ENCODE results near the gene CRISP1. TPM values are rescaled to one million over a fixed set of nuclear protein-coding genes. Genes with fewer than 3 reads are reported as not detected.

CRISP1 gene
- total and polyA plus RNA-seq, 2 of the 8 experiments (the other 6 are each of a cell fraction or from before 2014, with no cell fraction given) = not detected

GRCh38 chr6:49815166-49815565 is 51.2 kb downstream of the CRISP1 start:
- Histone ChIP-seq H2BK20ac (ENCODE audit: low read length) (no peak overlapping the region), H2BK120ac (replicated peaks; ENCODE audit: low read depth, low read length) (no peak overlapping the region), H2BK15ac (ENCODE audit: low read length) (no peak overlapping the region), H3K4me1 (replicated peaks in 1 of 4; ENCODE audit: control insufficient read depth in 3 of 4, insufficient read depth in 4 of 4, low read length in 3 of 4) (no peaks in the 10 kb centered on the region), H3K9ac (replicated peaks in 1 of 4; ENCODE audit: extremely low read depth in 1 of 4, low read depth in 3 of 4, low read length in 3 of 4) (no peak overlapping the region), H3K4ac (replicated peaks; ENCODE audit: insufficient read length, low read depth, low read length) (no peak overlapping the region), H4K5ac (ENCODE audit: insufficient read length, low read depth, low read length) (no peak overlapping the region), H4K20me1 (replicated peaks in 1 of 2; ENCODE audit: control insufficient read depth in 1 of 2, insufficient read depth in 2 of 2, low read length in 2 of 2) (no peaks in the 10 kb centered on the region), H3K4me3 (ENCODE audit: extremely low read depth in 1 of 4, insufficient read depth in 2 of 4, low read depth in 3 of 4, low read length in 4 of 4) (no peak overlapping the region), H2AK5ac (ENCODE audit: low read depth, low read length) (no peak overlapping the region), H3K79me2 (ENCODE audit: control insufficient read depth in 1 of 2, insufficient read depth in 2 of 2, low read length in 2 of 2) (no peaks in the 10 kb centered on the region), H3K14ac (ENCODE audit: insufficient read length) (no peak overlapping the region), H3K56ac (replicated peaks; ENCODE audit: insufficient read length, low read depth, low read length) (no peak overlapping the region), H3K27ac (ENCODE audit: low read depth, low read length) (no peak overlapping the region), H3K27me3 (replicated peaks in 1 of 4; ENCODE audit: control insufficient read depth in 3 of 4, extremely low read depth in 1 of 4, insufficient read depth in 3 of 4, low read length in 3 of 4) (no peaks in the 10 kb centered on the region), H2BK12ac (ENCODE audit: low read depth, low read length) (no peak overlapping the region), H4K8ac (ENCODE audit: extremely low read depth, insufficient read depth, low read length) (no peak overlapping the region), H3K36me3 (ENCODE audit: control insufficient read depth in 2 of 4, insufficient read depth in 4 of 4, low read length in 3 of 4) (no peaks in the 10 kb centered on the region), H2AFZ (ENCODE audit: low read length) (no peak overlapping the region), H3K9me3 (ENCODE audit: insufficient read depth in 2 of 2, low read depth in 1 of 2, low read length in 1 of 2) (no peaks in the 10 kb centered on the region), H3K23ac (ENCODE audit: insufficient read length) (no peak overlapping the region), H3K18ac (ENCODE audit: extremely low read depth, low read length) (no peak overlapping the region), H4K91ac (replicated peaks; ENCODE audit: insufficient read length, low read length) (no peak overlapping the region), H3K4me2 (ENCODE audit: insufficient read depth in 1 of 2, low read depth in 2 of 2, low read length in 2 of 2) (no peak overlapping the region), H3K23me2 (ENCODE audit: low read depth, low read length) (no peaks in the 10 kb centered on the region), H2BK5ac (ENCODE audit: low read depth, low read length) (no peak overlapping the region), H3K79me1 (ENCODE audit: low read depth, low read length) (no peaks in the 10 kb centered on the region)
- ChIA-PET POLR2A (ENCODE audit: partially characterized antibody) (no interaction called here), CTCF (ENCODE audit: partially characterized antibody) (interaction anchor here (0.6 to 1.4 kb wide), 2 partner anchors 36 to 150 kb away, joined by 3 to 4 read pairs; no protein-coding TSS in a partner anchor)
- 95% methylated on average over 2 of the region's 2 CpGs; no CpG with 5 or more reads in 1 of the 2 experiments for WGBS, 2 experiments (ENCODE audit: extremely low coverage in 1 of 2, insufficient coverage in 1 of 2, insufficient read length in 1 of 2, insufficient replicate concordance in 2 of 2, low coverage in 1 of 2, low lambda C conversion rate in 2 of 2, missing lambda C conversion rate in 1 of 2)
- FAIRE-seq = no peak
- no peak for DNase-seq (ENCODE audit: low read depth in 1 of 2, low spot score in 2 of 2)
- TF ChIP-seq TEAD4 (IDR thresholded peaks at IDR 0.05; ENCODE audit: low read depth, low read length) (no peak), EZH2 (IDR thresholded peaks at IDR 0.05; ENCODE audit: low read depth, low read length, severe bottlenecking) (no peak), CHD1 (IDR thresholded peaks at IDR 0.05; ENCODE audit: low read depth, low read length) (no peak), SIRT6 (IDR thresholded peaks at IDR 0.05; ENCODE audit: low read length) (no peak), PHF8 (conservative IDR thresholded peaks at IDR 0.05; ENCODE audit: low read depth, low read length) (no peak), YY1 (IDR thresholded peaks at IDR 0.05; ENCODE audit: low read depth, low read length) (no peak), NANOG (IDR thresholded peaks at IDR 0.05; ENCODE audit: insufficient read depth, low read depth, low read length, poor library complexity, severe bottlenecking) (no peak), BRCA1 (IDR thresholded peaks at IDR 0.05; ENCODE audit: low read depth, low read length) (no peak), ATF2 (IDR thresholded peaks at IDR 0.05; ENCODE audit: low read length) (no peak), CHD2 (IDR thresholded peaks at IDR 0.05; ENCODE audit: low read length) (no peak), TAF7 (optimal IDR thresholded peaks at IDR 0.05; ENCODE audit: borderline replicate concordance, low read depth, low read length) (no peak), ZNF274 (IDR thresholded peaks at IDR 0.05; ENCODE audit: borderline replicate concordance, extremely low read depth, low read length) (no peak), KDM1A (IDR thresholded peaks at IDR 0.05; ENCODE audit: borderline replicate concordance, low read length) (no peak)

All from H1 (cell line).